ENCODE results near the gene BNIP2. TPM values are rescaled to one million over a fixed set of nuclear protein-coding genes. Genes with fewer than 3 reads are reported as not detected.

Gene BNIP2
- total RNA-seq, 4 donors from 2014 or later: 84.4 to 140 (median 125) TPM

- in situ Hi-C loops (cut with MboI; ENCODE audit: low pct_ligation_motif_present in 1 of 4, low pct_unique_long_range_greater_than_20kb in 1 of 4, low sequenced_read_pairs in 3 of 4): no loop called here
- peaks cover 4% of the 10 kb centered on the region for H3K27me3 ChIP-seq
- intact Hi-C loops (cut with DNase I; ENCODE audit: low total_unique reads): no loop called here
- peak; percentile 45 for DNase-seq
- WGBS, 2 donors (ENCODE audit: low coverage in 1 of 2): 17 to 29% methylated on average over 1 to 3 of the region's 3 CpGs
- peaks cover 0 to 18% (median 4%) of the 10 kb centered on the region in 4 donors for H3K4me1 ChIP-seq
- H3K36me3 ChIP-seq: no peaks in the 10 kb centered on the region
- H3K4me3 ChIP-seq: peak overlapping the region in 2 of 4 donors; percentile 10 to 43
- TF ChIP-seq POLR2AphosphoS5 (IDR thresholded peaks at IDR 0.05) (peak in 1 of 3 donors; percentile 54), EP300 (IDR thresholded peaks at IDR 0.05; ENCODE audit: low read depth) (no peak), POLR2A (IDR thresholded peaks at IDR 0.05) (peak; percentile 36), CTCF (IDR thresholded peaks at IDR 0.05) (peak in 2 of 5 experiments; percentile 8 to 16)
- H3K27ac ChIP-seq: peak overlapping the region; percentile 55 to 69 (median 60)
- no peaks in the 10 kb centered on the region for H3K9me3 ChIP-seq
Measured at GRCh38 chr15:59616379-59616778, 72.7 kb downstream of the BNIP2 start.

- TF ChIP-seq CTCF (IDR thresholded peaks at IDR 0.05): no peak
- TF ChIP-seq POLR2AphosphoS5 (IDR thresholded peaks at IDR 0.05): no peak
- TF ChIP-seq EP300 (IDR thresholded peaks at IDR 0.05; ENCODE audit: low read depth): no peak
- no peak for TF ChIP-seq POLR2A (IDR thresholded peaks at IDR 0.05)
Measured at GRCh38 chr15:59615661-59616060, 73.5 kb downstream of the BNIP2 start.

GRCh38 chr15:59614153-59614552, 75.0 kb downstream of the BNIP2 start:
- no peaks in the 10 kb centered on the region for H3K36me3 ChIP-seq
- H3K4me3 ChIP-seq: peak overlapping the region in 2 of 4 donors; percentile 21 to 40
- peaks cover 4% of the 10 kb centered on the region for H3K27me3 ChIP-seq
- WGBS, 2 donors (ENCODE audit: low coverage in 1 of 2): 92 to 95% methylated on average over 7 of the region's 7 CpGs
- intact Hi-C loops (cut with DNase I; ENCODE audit: low total_unique reads): no loop called here
- DNase-seq: no peak
- H3K9me3 ChIP-seq: no peaks in the 10 kb centered on the region
- TF ChIP-seq POLR2A (IDR thresholded peaks at IDR 0.05) (no peak), POLR2AphosphoS5 (IDR thresholded peaks at IDR 0.05) (peak in 1 of 3 donors; percentile 2), CTCF (IDR thresholded peaks at IDR 0.05) (no peak)
- in situ Hi-C loops (cut with MboI; ENCODE audit: low pct_ligation_motif_present in 1 of 4, low pct_unique_long_range_greater_than_20kb in 1 of 4, low sequenced_read_pairs in 3 of 4): no loop called here
- peak overlapping the region; percentile 4 to 69 (median 60) for H3K27ac ChIP-seq
- H3K4me1 ChIP-seq: peaks cover 0 to 21% (median 6%) of the 10 kb centered on the region in 4 donors

More at GRCh38 chr15:59615661-59616060, 73.5 kb downstream of the BNIP2 start:
- Histone ChIP-seq H3K27ac (peak overlapping the region; percentile 55 to 69 (median 60)), H3K9me3 (no peaks in the 10 kb centered on the region), H3K36me3 (no peaks in the 10 kb centered on the region), H3K4me1 (peaks cover 0 to 21% (median 6%) of the 10 kb centered on the region in 4 donors), H3K4me3 (peak overlapping the region in 1 of 4 donors; percentile 40), H3K27me3 (peaks cover 4% of the 10 kb centered on the region)
- intact Hi-C loops (cut with DNase I; ENCODE audit: low total_unique reads): no loop called here
- 87 to 100% methylated on average over 1 to 5 of the region's 5 CpGs for WGBS, 2 donors (ENCODE audit: low coverage in 1 of 2)
- DNase-seq: no peak
- in situ Hi-C loops (cut with MboI; ENCODE audit: low pct_ligation_motif_present in 1 of 4, low pct_unique_long_range_greater_than_20kb in 1 of 4, low sequenced_read_pairs in 3 of 4): no loop called here

GRCh38 chr15:59611276-59612260, 77.6 kb downstream of the BNIP2 start, which contains the start of gene GCNT3:
TSS of gene GCNT3 (plus strand) at chr15:59611783. CDS start at chr15:59618239, 6,456 bp downstream.
- peaks cover 0 to 18% (median 6%) of the 10 kb centered on the region in 4 donors for H3K4me1 ChIP-seq
- peak within 1 kb of the TSS; percentile 57 to 75 (median 70) for H3K27ac ChIP-seq
- H3K36me3 ChIP-seq: no peaks in the 10 kb centered on the region
- H3K9me3 ChIP-seq: no peaks in the 10 kb centered on the region
- intact Hi-C loops (cut with DNase I; ENCODE audit: low total_unique reads) (no loop called here), in situ Hi-C loops (cut with MboI; ENCODE audit: low pct_ligation_motif_present in 1 of 4, low pct_unique_long_range_greater_than_20kb in 1 of 4, low sequenced_read_pairs in 3 of 4) (no loop called here)
- 63 to 79% methylated on average over 7 to 8 of the region's 8 CpGs for WGBS, 2 donors (ENCODE audit: low coverage in 1 of 2)
- DNase-seq: peak; percentile 44
- no peaks in the 10 kb centered on the region for H3K27me3 ChIP-seq
- H3K4me3 ChIP-seq: peak within 1 kb of the TSS in 3 of 4 donors; percentile 16 to 40 (median 21)
- TF ChIP-seq EP300 (IDR thresholded peaks at IDR 0.05; ENCODE audit: low read depth): no peak
- TF ChIP-seq POLR2A (IDR thresholded peaks at IDR 0.05): peak; percentile 72
- TF ChIP-seq POLR2AphosphoS5 (IDR thresholded peaks at IDR 0.05): peak; percentile 52 to 89 (median 73)
- no peak for TF ChIP-seq CTCF (IDR thresholded peaks at IDR 0.05)

Measured in transverse colon (tissue), 4 donors.